Measurements from ENCODE around the gene DNAJC5G. TPM values are rescaled to one million over a fixed set of nuclear protein-coding genes. Genes with fewer than 3 reads are reported as not detected.

Gene DNAJC5G
- total and polyA plus RNA-seq, 2 of the 13 experiments (the other 11 are each of a cell fraction or from before 2014, with no cell fraction given) = 0.05 TPM; not detected in 1

- Histone ChIP-seq H3K79me2 (ENCODE audit: insufficient read depth, low read length) (no peaks in the 10 kb centered on the region), H4K20me1 (ENCODE audit: insufficient read depth, low read length) (no peaks in the 10 kb centered on the region), H3K36me3 (replicated peaks in 1 of 2; ENCODE audit: control insufficient read depth in 1 of 2, insufficient read depth in 2 of 2, low read length in 2 of 2) (peaks cover 78 to 96% of the 10 kb centered on the region in 2 experiments), H3K27me3 (ENCODE audit: control insufficient read depth in 1 of 2, insufficient read depth in 2 of 2, low read length in 2 of 2) (no peaks in the 10 kb centered on the region), H3K9me3 (ENCODE audit: low read length) (no peaks in the 10 kb centered on the region), H3K9ac (ENCODE audit: insufficient read depth, low read depth, low read length) (no peak overlapping the region), H3K27ac (ENCODE audit: extremely low read length, insufficient read depth, low read length) (no peak overlapping the region), H3K4me1 (ENCODE audit: insufficient read depth, low read length) (no peaks in the 10 kb centered on the region), H2AFZ (ENCODE audit: low read length) (no peak overlapping the region), H3K4me2 (ENCODE audit: low read depth, low read length) (no peak overlapping the region), H3K4me3 (replicated peaks in 1 of 3; ENCODE audit: insufficient read depth in 1 of 3, low read depth in 2 of 3, low read length in 3 of 3) (no peak overlapping the region)
- ChIA-PET CTCF (ENCODE audit: low intra/inter-chr PET ratio, low total read pairs) (no interaction called here), POLR2A (no interaction called here)
- intact Hi-C loops (cut with micrococcal nuclease; ENCODE audit: unreplicated experiment) (no loop called here), in situ Hi-C loops (cut with HindIII; ENCODE audit: extremely low pct_ligation_motif_present, low pct_unique_long_range_greater_than_20kb) (no loop called here)
- BruUV-seq (replicated peaks) = no TSS peak
- no peak for ATAC-seq
- WGBS (ENCODE audit: low lambda C conversion rate) = 97% methylated on average over 12 of the region's 12 CpGs
- TF ChIP-seq ZBTB14 (CRISPR knock-in tag; IDR thresholded peaks at IDR 0.05) (no peak), ZSCAN30 (CRISPR knock-in tag; IDR thresholded peaks at IDR 0.05) (no peak), ZNF766 (CRISPR knock-in tag; IDR thresholded peaks at IDR 0.05; ENCODE audit: borderline replicate concordance) (no peak), ZFP36L2 (CRISPR knock-in tag; IDR thresholded peaks at IDR 0.05) (no peak), MLLT10 (CRISPR knock-in tag; IDR thresholded peaks at IDR 0.05) (no peak), TBX2 (CRISPR knock-in tag; IDR thresholded peaks at IDR 0.05; ENCODE audit: borderline replicate concordance) (no peak), TSC22D2 (CRISPR knock-in tag; IDR thresholded peaks at IDR 0.05; ENCODE audit: borderline replicate concordance) (no peak), ZFP91 (CRISPR knock-in tag; IDR thresholded peaks at IDR 0.05; ENCODE audit: borderline replicate concordance) (no peak), ELF1 (CRISPR knock-in tag; IDR thresholded peaks at IDR 0.05) (no peak), RXRA (CRISPR knock-in tag; IDR thresholded peaks at IDR 0.05) (no peak), LCORL (IDR thresholded peaks at IDR 0.05) (no peak), LCORL (CRISPR knock-in tag; IDR thresholded peaks at IDR 0.05) (no peak), GMEB2 (CRISPR knock-in tag; IDR thresholded peaks at IDR 0.05; ENCODE audit: low read depth) (no peak), ZNF737 (CRISPR knock-in tag; IDR thresholded peaks at IDR 0.05; ENCODE audit: borderline replicate concordance) (no peak), ZNF263 (CRISPR knock-in tag; IDR thresholded peaks at IDR 0.05) (no peak), RNF2 (conservative IDR thresholded peaks at IDR 0.05; ENCODE audit: low read depth) (no peak), SYNCRIP (IDR thresholded peaks at IDR 0.05; ENCODE audit: insufficient read depth, low read depth, low read length) (no peak), JUND (CRISPR knock-in tag; IDR thresholded peaks at IDR 0.05) (no peak)
- DNase-seq (ENCODE audit: low spot score) = no peak
- FAIRE-seq = no peak
Observed at GRCh38 chr2:27236136-27236535, 39.1 kb upstream of the DNAJC5G start.
